K562 (cell line): ENCODE measurements around the gene VPS13D. TPM values are rescaled to one million over a fixed set of nuclear protein-coding genes. Genes with fewer than 3 reads are reported as not detected.

Experiments
- ARID2 ChIP-seq: fragments of 450-650 bp; IDR thresholded peaks from 2 replicates; pipeline ENCODE4 v1.6.1; 2017; ENCODE audit warnings: antibody characterized with exemption, mild to moderate bottlenecking
- CHD2 ChIP-seq: IDR thresholded peaks from 2 replicates; pipeline ENCODE4 v1.6.1; 2011; ENCODE audit warnings: low read depth, low read length
- CREB3L1 ChIP-seq: fragments of 450-650 bp; IDR thresholded peaks from 2 replicates; pipeline ENCODE4 v1.6.1; 2014; ENCODE audit warnings: low read depth, mild to moderate bottlenecking, moderate library complexity, borderline replicate concordance
- EP400 ChIP-seq: fragments of 450-650 bp; IDR thresholded peaks from 2 replicates; pipeline ENCODE4 v1.6.1; 2017; ENCODE audit warnings: antibody characterized with exemption, mild to moderate bottlenecking, moderate library complexity
- ETS1 ChIP-seq: conservative IDR thresholded peaks from 2 replicates; pipeline ENCODE4 v1.6.1; 2011; ENCODE audit warnings: low read depth, mild to moderate bottlenecking, low read length; ENCODE audit not compliant: control insufficient read depth
- FOXA3 ChIP-seq, 2 experiments: fragments of 450-650 bp in 1 of 2; sonication (generic) in 1 of 2; formaldehyde crosslinking; IDR thresholded peaks in 1 of 2; conservative IDR thresholded peaks in 1 of 2; 2 replicates each; pipeline versions ENCODE4 v1.4.0 to v1.8.0; 2020 to 2022; ENCODE audit warnings: mild to moderate bottlenecking in 2 of 2, missing genetic modification reagents in 1 of 2
- GATAD2A ChIP-seq: fragments of 450-650 bp; IDR thresholded peaks from 2 replicates; pipeline ENCODE4 v1.6.1; 2017
- HDAC1 ChIP-seq, 2 experiments: fragments of 450-650 bp; IDR thresholded peaks; 2 replicates each; pipeline ENCODE4 v1.6.1; 2016 to 2017; ENCODE audit warnings: inconsistent platforms in 1 of 2, mild to moderate bottlenecking in 1 of 2, moderate library complexity in 1 of 2
- JUN ChIP-seq, 2 experiments: sonication (generic) in 1 of 2; formaldehyde crosslinking in 1 of 2; IDR thresholded peaks; 2 replicates each; pipeline versions ENCODE4 v1.6.1 to v1.8.0; 2012 to 2022; ENCODE audit warnings: borderline replicate concordance in 2 of 2, mild to moderate bottlenecking in 2 of 2, improper control_type of control experiment in 1 of 2, low read depth in 1 of 2, low read length in 1 of 2, missing genetic modification reagents in 1 of 2
- NR2C2 ChIP-seq, 2 experiments: fragments of 200-800 bp in 1 of 2; sonication (Bioruptor generic) in 1 of 2; sonication (generic) in 1 of 2; formaldehyde crosslinking in 1 of 2; IDR thresholded peaks; 2 replicates each; pipeline versions ENCODE4 v1.6.1 to v1.8.0; 2016 to 2022; ENCODE audit warnings: mild to moderate bottlenecking in 1 of 2, missing compliant biosample characterization in 1 of 2, missing genetic modification characterization in 1 of 2, missing genetic modification reagents in 1 of 2
- OTX1 ChIP-seq: fragments of 450-650 bp; formaldehyde crosslinking; IDR thresholded peaks from 2 replicates; pipeline ENCODE4 v1.4.0; 2022; ENCODE audit warnings: mild to moderate bottlenecking
- RBM15 ChIP-seq: fragments of 200-400 bp; formaldehyde crosslinking; IDR thresholded peaks from 2 replicates; pipeline ENCODE4 v1.6.1; 2018; ENCODE audit warnings: mild to moderate bottlenecking, low read length, moderate library complexity; ENCODE audit not compliant: insufficient read depth
- SMARCB1 ChIP-seq: IDR thresholded peaks from 2 replicates; pipeline ENCODE4 v1.6.1; 2011; ENCODE audit warnings: improper control_type of control experiment, low read depth; ENCODE audit not compliant: insufficient read length
- SP1 ChIP-seq: sonication (generic); formaldehyde crosslinking; IDR thresholded peaks from 2 replicates; pipeline ENCODE4 v1.8.1; 2022; ENCODE audit warnings: mild to moderate bottlenecking, missing genetic modification reagents
- SREBF1 ChIP-seq: fragments of 150-350 bp; IDR thresholded peaks from 2 replicates; pipeline ENCODE4 v1.6.1; 2014; ENCODE audit warnings: antibody characterized with exemption, low read depth, low read length, borderline replicate concordance
- TCF7L2 ChIP-seq: fragments of 150-350 bp; IDR thresholded peaks from 2 replicates; pipeline ENCODE4 v1.6.1; 2016; ENCODE audit warnings: low read depth, mild to moderate bottlenecking, low read length, moderate library complexity
- TFAM ChIP-seq: fragments of 250-450 bp; sonication (Bioruptor Pico); conservative IDR thresholded peaks from 2 replicates; pipeline ENCODE4 v1.5.0; 2021; ENCODE audit warnings: mild to moderate bottlenecking, moderate library complexity
- ZBTB17 ChIP-seq: fragments of 450-650 bp; formaldehyde crosslinking; IDR thresholded peaks from 2 replicates; pipeline ENCODE4 v1.4.0; 2020; ENCODE audit warnings: mild to moderate bottlenecking
- ZFPM2 ChIP-seq: fragments of 250-450 bp; sonication (Bioruptor Pico); IDR thresholded peaks from 2 replicates; pipeline ENCODE4 v1.5.1; 2022; ENCODE audit warnings: mild to moderate bottlenecking
- ZNF197 ChIP-seq: fragments of 200-800 bp; sonication (Bioruptor generic); IDR thresholded peaks from 2 replicates; pipeline ENCODE4 v1.6.1; 2016; ENCODE audit warnings: low read depth, missing genetic modification characterization, missing compliant biosample characterization
- ZNF347 ChIP-seq: fragments of 450-650 bp; formaldehyde crosslinking; IDR thresholded peaks from 2 replicates; pipeline ENCODE4 v1.4.0; 2020; ENCODE audit warnings: low read depth, mild to moderate bottlenecking, moderate library complexity
- ZNF583 ChIP-seq: fragments of 250-450 bp; sonication (Bioruptor Pico); IDR thresholded peaks from 2 replicates; pipeline ENCODE4 v1.4.0; 2020
- ZNF76 ChIP-seq: fragments of 250-450 bp; sonication (Bioruptor Pico); IDR thresholded peaks from 2 replicates; pipeline ENCODE4 v1.4.0; 2020; ENCODE audit warnings: mild to moderate bottlenecking, moderate library complexity, borderline replicate concordance
- polyA plus RNA-seq, 8 experiments: library from polyadenylated mRNA; depleted of rRNA in 4 of 8; stranded (reverse) in 5 of 8; unstranded in 3 of 8; fragments of >200 nt; fragmentation: Nextera tagmentation in 2 of 8; fragmentation: Illumina TruSeq in 1 of 8; extraction: Ambion mirVana in 2 of 8; extraction: Trizol in 1 of 8; gene quantifications; 2 replicates each; pipeline versions ENCODE4 v1.2.1 to v1.2.3, GENCODE V29; 2011 to 2014; ENCODE audit warnings: inconsistent platforms in 1 of 8, missing spikeins in 1 of 8
- total RNA-seq, 7 experiments: library from RNA; depleted of rRNA in 6 of 7; stranded (reverse); fragments of >200 nt in 6 of 7; fragmentation: Illumina TruSeq in 2 of 7; extraction: Trizol in 2 of 7; gene quantifications; 2 replicates each; pipeline versions ENCODE4 v1.2.1 to v1.2.3, GENCODE V29; 2011 to 2021; ENCODE audit warnings: low replicate concordance in 1 of 7
- TF ChIP-seq, protein P1 (sequence below): fragments of 250-450 bp; sonication (Bioruptor Pico); IDR thresholded peaks from 2 replicates; pipeline ENCODE4 v1.4.0; 2020; ENCODE audit warnings: borderline replicate concordance

The VPS13D gene
- total and polyA plus RNA-seq, 9 of the 15 experiments (the other 6 are each of a cell fraction or from before 2014, with no cell fraction given) = 6.1 to 51.5 (median 38.5) TPM

GRCh38 chr1:12208764-12209494 is 20.9 kb upstream of the VPS13D start (continued):
- TF ChIP-seq EP400 (0 out of 2 replicates have a peak, but pooled peaks have one; percentile 16), ETS1 (0 out of 2 replicates have a peak, but pooled peaks have one; percentile 22), TFAM (CRISPR knock-in tag) (no peak), FOXA3 (CRISPR knock-in tag; conservative IDR thresholded peaks at IDR 0.05 in 1 of 2, IDR thresholded peaks at IDR 0.05 in 1 of 2) (no peak), SMARCB1 (no peak), HDAC1 (IDR thresholded peaks at IDR 0.05) (no peak), ZNF583 (no peak), NR2C2 (CRISPR knock-in tag; IDR thresholded peaks at IDR 0.05) (no peak), NR2C2 (tag; IDR thresholded peaks at IDR 0.05) (no peak), ZNF347 (CRISPR knock-in tag) (no peak), ARID2 (peak; percentile 96), TCF7L2 (no peak), ZNF197 (CRISPR knock-in tag) (no peak), RBM15 (no peak), GATAD2A (no peak), JUN (IDR thresholded peaks at IDR 0.05; ENCODE audit: borderline replicate concordance, low read depth, low read length) (no peak), JUN (CRISPR knock-in tag; IDR thresholded peaks at IDR 0.05; ENCODE audit: borderline replicate concordance) (no peak), SP1 (CRISPR knock-in tag) (no peak; the same call in 1 of the 2 replicates), CHD2 (peak; percentile 43), SREBF1 (no peak), CREB3L1 (no peak), ZFPM2 (CRISPR knock-in tag) (no peak), ZBTB17 (CRISPR knock-in tag) (peak; percentile 71; the same call in 1 of the 2 replicates), ZNF76 (no peak), OTX1 (CRISPR knock-in tag) (no peak)
- TF ChIP-seq, protein P1, sequence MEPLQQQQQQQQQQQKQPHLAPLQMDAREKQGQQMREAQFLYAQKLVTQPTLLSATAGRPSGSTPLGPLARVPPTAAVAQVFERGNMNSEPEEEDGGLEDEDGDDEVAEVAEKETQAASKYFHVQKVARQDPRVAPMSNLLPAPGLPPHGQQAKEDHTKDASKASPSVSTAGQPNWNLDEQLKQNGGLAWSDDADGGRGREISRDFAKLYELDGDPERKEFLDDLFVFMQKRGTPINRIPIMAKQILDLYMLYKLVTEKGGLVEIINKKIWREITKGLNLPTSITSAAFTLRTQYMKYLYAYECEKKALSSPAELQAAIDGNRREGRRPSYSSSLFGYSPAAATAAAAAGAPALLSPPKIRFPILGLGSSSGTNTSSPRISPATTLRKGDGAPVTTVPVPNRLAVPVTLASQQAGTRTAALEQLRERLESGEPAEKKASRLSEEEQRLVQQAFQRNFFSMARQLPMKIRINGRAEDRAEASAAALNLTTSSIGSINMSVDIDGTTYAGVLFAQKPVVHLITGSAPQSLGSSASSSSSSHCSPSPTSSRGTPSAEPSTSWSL (CRISPR knock-in tag) = no peak
